Measurements from ENCODE around the gene MEG3. TPM values are rescaled to one million over a fixed set of nuclear protein-coding genes. Genes with fewer than 3 reads are reported as not detected.

The MEG3 gene
- not detected for total RNA-seq
- polyA plus RNA-seq = not detected
- 0 to 0.08 (median 0) reads per million in 6 experiments for total RNA-seq

DNA sequence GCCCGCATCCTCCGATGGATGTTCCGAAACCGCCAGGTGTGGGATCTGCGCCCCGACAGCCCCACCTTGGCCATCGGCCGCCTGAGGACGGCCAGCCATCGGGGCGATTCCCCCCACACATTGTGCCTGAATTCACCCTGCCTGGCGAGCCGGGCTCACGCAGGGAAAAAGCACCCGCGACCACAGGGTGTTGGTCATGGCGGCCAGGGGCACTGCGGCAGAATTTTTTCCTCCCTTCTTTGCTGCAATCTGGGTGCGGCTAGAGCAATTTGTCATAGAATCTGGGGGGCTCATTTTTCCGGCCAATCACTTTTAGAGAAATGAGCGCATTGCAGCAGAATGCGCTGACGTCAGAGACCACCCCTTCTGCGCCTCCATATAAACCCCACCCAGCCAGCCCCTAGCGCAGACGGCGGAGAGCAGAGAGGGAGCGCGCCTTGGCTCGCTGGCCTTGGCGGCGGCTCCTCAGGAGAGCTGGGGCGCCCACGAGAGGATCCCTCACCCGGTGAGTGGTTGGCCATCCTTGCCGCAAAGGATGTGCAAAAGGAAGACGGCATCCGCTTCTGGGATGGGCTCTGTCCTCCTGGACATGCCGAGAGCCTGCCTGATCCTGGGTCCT is at the start of gene MEG3:
MEG3 (plus strand) TSS at position 406 of the 619 bp plus-strand sequence.
- H3K4me1 Mint-ChIP-seq = peaks cover 2 to 17% (median 9%) of the 10 kb centered on the region in 4 donors
- no peak within 1 kb of the TSS for H3K27ac Mint-ChIP-seq
- DNase-seq (no peak), ATAC-seq (no peak)
- POLR2A ChIA-PET = no interaction called here
- peaks cover 15 to 76% (median 40%) of the 10 kb centered on the region in 5 donors for H3K27me3 Mint-ChIP-seq
- peaks cover 0 to 13% (median 4%) of the 10 kb centered on the region in 9 donors for H3K9me3 Mint-ChIP-seq
- H3K36me3 Mint-ChIP-seq = peaks cover 0 to 6% (median 0%) of the 10 kb centered on the region in 3 donors
- H3K4me3 Mint-ChIP-seq = peak within 1 kb of the TSS in 7 of 10 donors; percentile 24 to 62 (median 54)

DNA sequence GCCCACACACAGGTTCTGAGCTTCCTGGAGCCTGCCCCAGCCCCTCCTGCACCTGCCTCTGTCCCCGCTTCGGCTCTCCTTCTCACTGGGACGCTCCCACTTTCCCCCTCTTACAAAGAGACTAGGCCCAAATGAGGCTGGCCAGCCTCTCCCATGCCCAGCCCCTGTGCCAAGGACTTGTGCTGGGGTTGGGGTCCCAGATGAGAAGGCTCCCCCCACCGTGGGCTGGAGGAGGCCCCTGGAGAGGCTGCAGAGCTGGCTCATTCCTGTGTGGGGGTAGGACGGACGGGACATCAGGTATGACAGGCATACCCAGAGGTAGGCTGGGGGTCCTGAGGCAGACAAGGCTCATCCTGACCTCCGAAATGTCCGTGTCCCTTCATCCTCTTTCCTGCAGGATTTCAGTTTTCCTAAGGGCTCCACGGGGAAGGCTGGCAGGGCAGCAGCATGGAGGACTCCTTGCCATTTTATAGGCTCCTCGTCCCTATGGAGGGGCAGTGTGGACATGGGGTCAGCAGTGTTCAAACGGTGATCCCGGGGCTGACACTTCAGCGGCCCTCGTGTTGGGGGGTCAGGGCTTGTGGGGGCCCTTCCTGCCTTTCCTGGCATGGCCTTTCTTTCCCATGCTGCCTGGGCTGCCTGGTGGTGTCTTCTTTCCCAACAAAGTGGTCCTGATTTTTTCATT is 49.1 kb upstream of the MEG3 start:
- peaks cover 0 to 1% (median 0%) of the 10 kb centered on the region in 9 donors for H3K9me3 Mint-ChIP-seq
- H3K36me3 Mint-ChIP-seq = no peaks in the 10 kb centered on the region
- H3K4me1 Mint-ChIP-seq = peaks cover 0 to 2% (median 0%) of the 10 kb centered on the region in 4 donors
- ATAC-seq (no peak), DNase-seq (no peak)
- POLR2A ChIA-PET = no interaction called here
- H3K4me3 Mint-ChIP-seq = no peak overlapping the region
- peak overlapping the region in 1 of 10 donors; percentile 20 for H3K27ac Mint-ChIP-seq
- H3K27me3 Mint-ChIP-seq = peaks cover 0 to 9% (median 0%) of the 10 kb centered on the region in 5 donors

DNA sequence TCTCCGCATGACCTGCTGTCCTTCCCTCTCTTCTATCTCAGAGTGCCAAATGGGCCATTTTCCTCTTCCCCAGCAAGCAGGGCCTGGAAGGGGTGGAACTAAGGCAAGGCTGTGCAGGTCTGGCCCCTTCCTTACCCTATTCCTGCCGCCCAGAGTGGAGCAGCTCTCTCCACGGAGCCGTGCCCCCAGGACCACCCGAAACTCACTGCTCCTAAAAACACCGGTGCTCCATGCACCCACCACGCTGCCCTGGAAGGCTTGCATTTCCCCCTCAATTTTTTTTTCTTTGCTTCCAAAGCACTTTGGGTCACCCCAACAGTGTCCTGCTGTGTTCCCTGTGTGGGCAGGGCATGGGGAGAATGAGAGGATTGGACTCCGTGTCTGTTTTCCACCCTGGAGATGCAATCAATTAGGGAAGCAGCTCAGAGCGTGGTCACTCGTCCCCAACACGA is 48.5 kb upstream of the MEG3 start:
- H3K36me3 Mint-ChIP-seq = no peaks in the 10 kb centered on the region
- H3K4me3 Mint-ChIP-seq = no peak overlapping the region
- POLR2A ChIA-PET = no interaction called here
- H3K9me3 Mint-ChIP-seq = peaks cover 0 to 1% (median 0%) of the 10 kb centered on the region in 9 donors
- H3K4me1 Mint-ChIP-seq = peaks cover 0 to 2% (median 0%) of the 10 kb centered on the region in 4 donors
- peak overlapping the region in 1 of 10 donors; percentile 20 for H3K27ac Mint-ChIP-seq
- DNase-seq (no peak), ATAC-seq (no peak)
- peaks cover 0 to 6% (median 0%) of the 10 kb centered on the region in 5 donors for H3K27me3 Mint-ChIP-seq

DNA sequence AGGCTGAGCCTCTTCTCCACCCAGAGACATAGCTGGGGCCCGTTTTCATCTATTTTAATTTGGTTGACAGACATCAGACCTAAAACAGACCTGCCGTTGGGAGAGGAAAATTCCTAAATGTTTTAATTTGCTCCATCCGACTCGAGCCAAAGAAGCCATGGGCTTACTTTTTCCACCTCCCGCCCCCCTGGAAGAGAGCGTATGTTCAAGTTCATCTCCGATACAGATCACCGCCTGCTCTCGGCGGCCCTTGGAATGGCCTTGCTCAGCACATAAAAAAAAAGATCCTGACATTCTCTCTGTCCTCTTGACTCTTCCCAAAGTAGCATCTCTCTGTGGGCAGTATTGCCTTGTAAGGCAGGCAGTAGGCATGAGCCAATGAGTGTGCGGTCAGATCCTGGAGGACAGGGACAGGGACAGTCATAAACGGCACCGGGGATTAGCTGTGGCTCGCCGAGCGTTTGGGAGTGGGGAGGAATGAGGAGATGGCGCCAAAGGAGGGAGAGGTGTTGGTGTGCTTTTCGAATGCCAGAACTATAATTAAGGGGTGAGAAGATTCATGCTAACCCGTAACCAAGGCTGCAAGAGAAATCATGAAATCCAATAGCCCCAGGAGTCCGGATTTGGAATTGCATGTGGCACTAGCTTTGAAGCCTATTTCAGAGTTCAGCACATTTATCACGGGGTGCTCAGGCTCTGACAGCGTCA is 47.9 kb upstream of the MEG3 start:
- no peak for ATAC-seq
- H3K36me3 Mint-ChIP-seq = no peaks in the 10 kb centered on the region

DNA sequence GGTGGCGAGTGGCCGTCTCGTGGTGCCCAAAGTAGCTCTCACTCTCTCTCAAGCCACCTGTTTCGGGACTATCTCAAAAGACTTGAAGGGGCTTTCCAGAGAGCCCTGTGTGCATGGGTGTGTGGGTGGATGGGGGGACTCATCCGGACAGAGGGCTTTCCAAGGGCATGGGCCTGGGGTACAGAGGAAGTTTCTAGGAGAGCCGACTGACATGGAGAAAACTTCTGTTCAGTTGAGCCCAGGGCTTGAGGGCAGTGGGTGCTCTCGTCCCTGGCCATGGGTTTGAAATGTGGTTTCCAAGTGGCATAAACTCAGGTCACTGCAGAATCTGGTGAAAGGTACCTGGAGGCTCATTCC is 47.4 kb upstream of the MEG3 start:
- Mint-ChIP-seq H3K4me1 (peaks cover 0 to 5% (median 0%) of the 10 kb centered on the region in 4 donors), H3K36me3 (no peaks in the 10 kb centered on the region), H3K27me3 (peaks cover 0 to 4% (median 0%) of the 10 kb centered on the region in 5 donors), H3K27ac (no peak overlapping the region), H3K4me3 (no peak overlapping the region), H3K9me3 (no peaks in the 10 kb centered on the region)
- ATAC-seq (no peak), DNase-seq (no peak)
- POLR2A ChIA-PET = no interaction called here

More for the DNA sequence above, 47.9 kb upstream of the MEG3 start:
- no peak overlapping the region for H3K4me3 Mint-ChIP-seq
- H3K9me3 Mint-ChIP-seq = peaks cover 0 to 1% (median 0%) of the 10 kb centered on the region in 9 donors
- H3K4me1 Mint-ChIP-seq = peaks cover 0 to 5% (median 0%) of the 10 kb centered on the region in 4 donors
- H3K27ac Mint-ChIP-seq = no peak overlapping the region
- no peak for DNase-seq
- POLR2A ChIA-PET = no interaction called here
- peaks cover 0 to 4% (median 0%) of the 10 kb centered on the region in 5 donors for H3K27me3 Mint-ChIP-seq

DNA sequence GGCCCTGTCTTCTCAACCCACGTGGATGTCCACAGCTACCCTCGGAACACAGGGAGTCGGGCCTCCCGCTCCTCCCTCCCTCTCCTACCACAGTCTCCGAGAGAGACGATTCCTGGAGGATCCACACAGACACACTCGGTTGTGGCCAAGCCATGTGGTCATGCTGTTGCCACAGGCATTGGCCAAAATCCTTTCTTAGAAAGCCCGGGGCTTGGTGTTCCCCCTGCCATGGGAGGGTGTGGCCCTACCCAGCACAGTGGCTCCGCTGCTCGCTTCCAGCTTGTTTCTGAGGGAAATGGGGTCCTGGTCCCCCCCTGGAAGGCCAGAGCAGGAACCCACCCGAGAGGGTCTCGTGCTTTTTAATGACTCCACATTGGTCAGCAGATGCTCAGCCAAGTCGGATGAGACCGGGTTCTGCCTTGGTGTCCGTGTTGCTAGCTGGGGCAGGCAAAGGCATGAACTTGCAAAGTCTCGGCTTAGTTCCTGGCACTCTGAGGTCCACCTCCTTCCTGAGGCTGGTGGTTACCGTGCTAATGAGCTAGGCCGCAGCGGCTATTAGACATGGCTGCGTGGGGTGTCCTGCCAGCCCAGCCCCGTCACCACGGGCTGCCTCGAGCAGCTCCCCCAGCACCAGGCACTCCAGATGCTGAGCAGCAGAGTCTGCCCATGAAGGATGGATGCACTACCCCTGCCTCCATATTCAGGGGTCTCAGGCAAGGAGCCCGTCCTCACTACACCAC is 46.8 kb upstream of the MEG3 start:
- Mint-ChIP-seq H3K27ac (no peak overlapping the region), H3K27me3 (peaks cover 0 to 4% (median 0%) of the 10 kb centered on the region in 5 donors), H3K4me1 (peaks cover 0 to 5% (median 0%) of the 10 kb centered on the region in 4 donors), H3K4me3 (no peak overlapping the region), H3K36me3 (no peaks in the 10 kb centered on the region), H3K9me3 (no peaks in the 10 kb centered on the region)
- ATAC-seq (no peak), DNase-seq (no peak)
- POLR2A ChIA-PET = interaction anchor here (0.5 kb wide), 1 partner anchor 17 kb away, joined by 3 read pairs; no protein-coding TSS in a partner anchor

DNA sequence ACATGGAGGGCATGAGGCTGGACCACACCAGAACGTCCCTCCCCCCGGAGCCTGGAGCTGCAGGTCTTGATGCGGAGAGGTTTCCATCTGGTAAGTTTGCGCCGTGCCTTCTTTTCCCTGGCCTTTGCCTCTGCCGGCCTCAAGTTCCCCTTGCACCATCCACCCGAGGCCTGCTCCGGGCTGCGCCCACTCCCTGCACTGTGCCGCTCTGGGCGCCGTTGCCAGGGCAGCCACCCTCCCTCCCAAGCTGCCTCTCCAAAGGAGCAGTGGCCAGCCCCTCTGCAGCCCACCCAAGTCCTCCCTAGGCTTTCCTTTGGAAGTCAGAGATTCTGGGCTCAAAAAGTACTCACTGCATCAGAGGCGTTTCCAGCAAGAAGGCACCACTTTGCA is 46.2 kb upstream of the MEG3 start:
- ATAC-seq (no peak), DNase-seq (no peak)
- H3K27me3 Mint-ChIP-seq = peaks cover 0 to 4% (median 0%) of the 10 kb centered on the region in 5 donors
- H3K4me3 Mint-ChIP-seq = no peak overlapping the region
- H3K4me1 Mint-ChIP-seq = peaks cover 0 to 5% (median 0%) of the 10 kb centered on the region in 4 donors
- POLR2A ChIA-PET = no interaction called here
- H3K36me3 Mint-ChIP-seq = no peaks in the 10 kb centered on the region
- no peaks in the 10 kb centered on the region for H3K9me3 Mint-ChIP-seq
- H3K27ac Mint-ChIP-seq = no peak overlapping the region

DNA sequence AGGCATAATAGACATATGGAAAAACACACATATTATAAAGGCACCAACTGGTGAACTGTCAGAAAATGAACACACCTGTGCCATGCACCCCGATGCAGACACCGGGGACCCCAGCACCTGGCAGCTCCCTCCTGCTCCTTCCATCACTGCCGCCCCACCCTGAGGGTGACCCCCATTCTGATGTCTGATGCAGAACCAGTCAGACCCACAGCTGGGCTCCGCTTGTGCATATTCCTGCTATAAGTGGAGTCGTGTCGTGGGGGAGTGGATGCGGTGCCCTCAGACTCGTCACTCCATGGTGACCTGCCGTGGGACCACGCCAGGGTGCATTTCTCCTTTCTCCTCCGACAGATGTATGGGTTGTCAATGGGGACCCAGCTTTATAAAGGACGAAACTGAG is 45.7 kb upstream of the MEG3 start:
- peaks cover 0 to 4% (median 0%) of the 10 kb centered on the region in 5 donors for H3K27me3 Mint-ChIP-seq
- peaks cover 0 to 7% (median 0%) of the 10 kb centered on the region in 4 donors for H3K4me1 Mint-ChIP-seq
- no peak overlapping the region for H3K27ac Mint-ChIP-seq
- DNase-seq (no peak), ATAC-seq (no peak)
- H3K9me3 Mint-ChIP-seq = no peaks in the 10 kb centered on the region
- H3K4me3 Mint-ChIP-seq = no peak overlapping the region
- H3K36me3 Mint-ChIP-seq = no peaks in the 10 kb centered on the region
- POLR2A ChIA-PET = no interaction called here

DNA sequence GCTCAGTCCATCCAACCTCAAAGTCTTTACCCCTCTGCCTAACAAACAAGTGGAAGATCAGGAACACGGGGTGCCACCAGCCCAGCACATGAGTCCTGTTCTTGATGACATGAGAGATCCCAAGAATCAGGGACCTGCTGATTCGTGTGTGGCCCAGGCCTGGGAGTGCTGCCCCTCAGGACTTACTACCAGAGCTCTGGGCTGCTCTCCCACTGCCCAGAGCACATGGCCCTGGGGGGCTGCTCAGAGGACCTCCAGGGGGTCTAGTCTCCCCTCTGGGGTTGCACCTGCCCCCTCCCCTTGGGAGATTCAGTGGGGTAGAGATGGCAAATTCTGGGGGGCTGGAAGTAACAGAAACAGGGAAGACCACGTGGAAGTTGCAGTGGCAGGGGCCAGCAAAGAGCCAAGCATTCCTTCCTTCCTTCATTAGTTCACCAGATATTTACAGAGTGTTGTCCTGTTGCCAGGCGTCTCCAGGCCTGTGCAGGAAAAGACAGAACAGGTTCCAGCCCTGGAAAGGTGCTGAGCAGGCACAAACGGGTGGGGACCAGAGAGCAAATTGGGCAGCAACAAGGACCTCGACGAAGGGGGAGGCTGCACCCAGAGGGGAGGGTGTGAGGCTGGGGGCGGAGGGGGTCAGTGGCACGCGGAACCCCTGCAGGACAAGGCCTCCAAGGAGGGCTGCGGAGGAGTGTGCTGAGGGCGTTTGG is 45.1 kb upstream of the MEG3 start:
- ATAC-seq (no peak), DNase-seq (no peak)
- no peak overlapping the region for H3K27ac Mint-ChIP-seq
- no peaks in the 10 kb centered on the region for H3K9me3 Mint-ChIP-seq
- POLR2A ChIA-PET = no interaction called here
- peaks cover 0 to 4% (median 0%) of the 10 kb centered on the region in 5 donors for H3K27me3 Mint-ChIP-seq
- H3K4me3 Mint-ChIP-seq = no peak overlapping the region
- H3K36me3 Mint-ChIP-seq = no peaks in the 10 kb centered on the region
- H3K4me1 Mint-ChIP-seq = peaks cover 0 to 7% (median 0%) of the 10 kb centered on the region in 4 donors

DNA sequence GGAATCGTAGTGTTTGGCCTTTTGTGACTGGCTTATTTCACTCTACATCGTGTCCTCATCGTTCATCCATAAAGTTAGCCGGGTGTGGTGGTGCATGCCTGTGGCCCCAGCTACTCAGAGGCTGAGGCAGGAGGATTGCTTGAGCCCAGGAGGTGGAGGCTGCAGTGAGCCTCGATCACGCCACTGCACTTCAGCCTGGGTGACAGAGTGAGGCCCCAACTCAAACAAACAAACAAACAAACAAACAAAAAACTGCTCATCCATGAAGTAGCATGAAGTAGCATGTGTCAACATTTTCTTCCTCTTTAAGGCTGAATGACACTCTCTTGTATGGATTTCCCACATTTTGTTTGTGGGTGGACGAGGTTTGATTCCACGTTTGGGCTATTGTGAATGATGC is 44.0 kb upstream of the MEG3 start:
- no peak for DNase-seq
- peaks cover 0 to 7% (median 0%) of the 10 kb centered on the region in 4 donors for H3K4me1 Mint-ChIP-seq
- H3K27ac Mint-ChIP-seq = no peak overlapping the region
- peaks cover 0 to 4% (median 0%) of the 10 kb centered on the region in 5 donors for H3K27me3 Mint-ChIP-seq
- no peaks in the 10 kb centered on the region for H3K9me3 Mint-ChIP-seq
- ATAC-seq = no peak
- H3K36me3 Mint-ChIP-seq = no peaks in the 10 kb centered on the region
- no peak overlapping the region for H3K4me3 Mint-ChIP-seq
- POLR2A ChIA-PET = no interaction called here

DNA sequence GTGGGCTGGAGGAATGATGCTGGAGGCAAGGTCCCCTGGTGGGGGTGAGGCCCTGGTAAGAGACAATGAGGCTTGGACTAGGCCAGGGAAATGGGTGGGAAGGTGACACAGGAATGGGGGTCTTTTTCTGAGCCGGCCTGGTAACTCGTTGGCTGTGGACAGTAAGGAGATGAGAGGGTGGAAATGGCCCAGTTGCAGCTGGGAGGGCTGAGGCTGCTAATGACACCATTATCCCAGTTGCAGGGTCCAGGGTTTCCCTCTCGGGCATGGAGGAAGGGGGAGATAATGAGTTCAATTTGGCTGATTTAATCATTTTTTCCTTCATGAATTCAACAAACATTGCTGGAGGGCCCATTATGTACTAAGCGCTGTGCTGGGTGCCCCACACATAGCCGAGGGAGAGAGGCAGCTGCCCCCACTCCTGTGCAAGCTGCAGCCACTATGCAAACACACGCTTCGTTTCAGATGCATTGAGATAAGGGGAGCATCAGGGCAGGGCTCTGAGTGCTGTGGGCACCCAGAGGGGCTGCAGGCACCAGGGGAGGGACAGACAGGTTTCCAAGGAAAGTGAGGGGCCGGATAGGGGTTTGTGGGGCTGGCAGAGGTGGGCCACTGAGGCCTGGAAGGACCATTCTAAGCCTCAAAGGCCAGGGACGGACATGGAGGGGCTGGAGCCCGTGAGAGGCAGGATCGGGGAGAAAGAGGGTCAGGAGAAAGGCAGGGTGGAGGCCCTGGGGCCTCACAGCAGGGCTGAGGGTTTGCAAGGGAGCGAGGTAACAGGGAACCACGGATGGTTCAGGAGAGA is 43.2 kb upstream of the MEG3 start:
- DNase-seq = no peak

More for the DNA sequence above, 43.2 kb upstream of the MEG3 start:
- H3K36me3 Mint-ChIP-seq = no peaks in the 10 kb centered on the region
- peak overlapping the region in 1 of 10 donors; percentile 14 for H3K27ac Mint-ChIP-seq
- H3K9me3 Mint-ChIP-seq = no peaks in the 10 kb centered on the region
- H3K27me3 Mint-ChIP-seq = peaks cover 0 to 4% (median 0%) of the 10 kb centered on the region in 5 donors
- no peak overlapping the region for H3K4me3 Mint-ChIP-seq
- H3K4me1 Mint-ChIP-seq = peaks cover 0 to 5% (median 0%) of the 10 kb centered on the region in 4 donors
- POLR2A ChIA-PET = no interaction called here
- no peak for ATAC-seq
